Measurements from ENCODE around the gene TIMM17B.

Gene TIMM17B

GRCh38 chrX:48938721-48939425, 41.3 kb upstream of the TIMM17B start:
- Mint-ChIP-seq H3K27ac (peak overlapping the region in 1 of 3 experiments; percentile 2), H3K27me3 (ENCODE audit: low read depth) (no peaks in the 10 kb centered on the region), H3K36me3 (ENCODE audit: low read depth) (peaks cover 40% of the 10 kb centered on the region), H3K4me3 (no peak overlapping the region), H3K9me3 (peaks cover 9% of the 10 kb centered on the region), H3K4me1 (peaks cover 7% of the 10 kb centered on the region)
- TF ChIP-seq, protein P1, sequence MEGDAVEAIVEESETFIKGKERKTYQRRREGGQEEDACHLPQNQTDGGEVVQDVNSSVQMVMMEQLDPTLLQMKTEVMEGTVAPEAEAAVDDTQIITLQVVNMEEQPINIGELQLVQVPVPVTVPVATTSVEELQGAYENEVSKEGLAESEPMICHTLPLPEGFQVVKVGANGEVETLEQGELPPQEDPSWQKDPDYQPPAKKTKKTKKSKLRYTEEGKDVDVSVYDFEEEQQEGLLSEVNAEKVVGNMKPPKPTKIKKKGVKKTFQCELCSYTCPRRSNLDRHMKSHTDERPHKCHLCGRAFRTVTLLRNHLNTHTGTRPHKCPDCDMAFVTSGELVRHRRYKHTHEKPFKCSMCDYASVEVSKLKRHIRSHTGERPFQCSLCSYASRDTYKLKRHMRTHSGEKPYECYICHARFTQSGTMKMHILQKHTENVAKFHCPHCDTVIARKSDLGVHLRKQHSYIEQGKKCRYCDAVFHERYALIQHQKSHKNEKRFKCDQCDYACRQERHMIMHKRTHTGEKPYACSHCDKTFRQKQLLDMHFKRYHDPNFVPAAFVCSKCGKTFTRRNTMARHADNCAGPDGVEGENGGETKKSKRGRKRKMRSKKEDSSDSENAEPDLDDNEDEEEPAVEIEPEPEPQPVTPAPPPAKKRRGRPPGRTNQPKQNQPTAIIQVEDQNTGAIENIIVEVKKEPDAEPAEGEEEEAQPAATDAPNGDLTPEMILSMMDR (IDR thresholded peaks at IDR 0.05; ENCODE audit: unreplicated experiment in 3 of 3): no peak

GRCh38 chrX:48937054-48937907, 39.7 kb upstream of the TIMM17B start:
- Mint-ChIP-seq H3K4me1 (peaks cover 7% of the 10 kb centered on the region), H3K27me3 (ENCODE audit: low read depth) (no peaks in the 10 kb centered on the region), H3K36me3 (ENCODE audit: low read depth) (peaks cover 39% of the 10 kb centered on the region), H3K4me3 (no peak overlapping the region), H3K9me3 (peaks cover 13% of the 10 kb centered on the region), H3K27ac (no peak overlapping the region)
- TF ChIP-seq, protein P1 (IDR thresholded peaks at IDR 0.05; ENCODE audit: unreplicated experiment in 3 of 3): no peak

GRCh38 chrX:48936429-48937053, 39.0 kb upstream of the TIMM17B start:
- TF ChIP-seq, protein P1 (IDR thresholded peaks at IDR 0.05; ENCODE audit: unreplicated experiment in 3 of 3): no peak
- Mint-ChIP-seq H3K36me3 (ENCODE audit: low read depth) (peaks cover 33% of the 10 kb centered on the region), H3K27me3 (ENCODE audit: low read depth) (no peaks in the 10 kb centered on the region), H3K27ac (no peak overlapping the region), H3K9me3 (peaks cover 13% of the 10 kb centered on the region), H3K4me1 (peaks cover 7% of the 10 kb centered on the region), H3K4me3 (no peak overlapping the region)

DNA sequence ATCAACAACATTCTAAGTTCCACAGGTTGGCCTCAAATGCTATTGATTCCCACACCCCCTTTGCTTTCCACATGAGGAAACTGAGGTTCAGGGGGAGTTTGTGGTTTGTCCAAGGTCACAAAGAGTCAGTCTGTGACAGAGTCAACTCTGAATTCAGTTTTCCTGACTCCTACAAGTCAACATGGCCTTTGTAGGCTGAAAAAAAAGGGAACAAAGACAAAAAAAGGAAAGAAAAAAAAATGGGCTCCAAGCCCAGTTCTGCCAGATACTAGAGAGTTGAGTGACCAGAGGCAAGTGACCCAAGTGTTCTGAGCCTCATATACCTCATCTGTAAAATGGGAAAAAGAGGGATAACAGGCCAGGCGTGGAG, 37.7 kb upstream of the TIMM17B start:
- Mint-ChIP-seq H3K4me1 (peaks cover 7% of the 10 kb centered on the region), H3K27ac (no peak overlapping the region), H3K9me3 (peaks cover 13% of the 10 kb centered on the region), H3K4me3 (no peak overlapping the region), H3K36me3 (ENCODE audit: low read depth) (peaks cover 39% of the 10 kb centered on the region), H3K27me3 (ENCODE audit: low read depth) (no peaks in the 10 kb centered on the region)
- TF ChIP-seq, protein P1 (IDR thresholded peaks at IDR 0.05; ENCODE audit: unreplicated experiment in 3 of 3): no peak

DNA sequence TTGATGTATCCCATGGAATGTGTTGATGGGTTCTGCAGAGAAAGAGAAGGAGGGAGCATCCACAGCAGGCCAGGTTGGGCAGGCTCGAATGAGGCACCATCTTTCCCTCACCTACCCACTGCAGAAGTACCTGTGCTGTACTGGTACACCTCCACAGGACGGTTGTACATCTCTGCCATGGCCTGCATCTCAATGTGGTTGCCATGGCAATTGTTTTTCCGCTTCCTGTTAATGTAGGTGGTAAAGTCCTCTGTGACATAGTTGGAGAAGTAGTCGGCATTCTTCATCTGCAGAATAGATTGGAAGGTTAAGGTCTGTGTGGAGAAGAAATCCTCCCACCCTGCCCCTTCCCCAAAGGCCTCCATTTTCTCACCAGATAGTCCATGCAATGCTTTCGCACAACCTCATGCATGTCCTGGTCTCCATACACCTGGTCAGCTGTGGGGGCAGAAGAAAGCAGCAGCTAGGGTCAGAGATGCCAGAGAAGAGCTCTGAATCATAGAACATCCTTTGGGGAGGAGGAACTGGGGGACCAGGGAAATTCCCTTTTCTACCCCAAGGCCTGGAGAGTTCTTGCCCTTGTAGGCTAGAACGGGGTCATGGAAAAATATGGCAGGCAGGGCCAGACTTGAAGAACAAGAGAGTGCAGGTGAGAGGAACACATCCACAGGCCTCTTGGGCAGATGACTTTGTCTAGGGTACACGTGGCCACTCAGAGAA, 37.2 kb upstream of the TIMM17B start:
- Mint-ChIP-seq H3K4me3 (no peak overlapping the region), H3K36me3 (ENCODE audit: low read depth) (peaks cover 43% of the 10 kb centered on the region), H3K4me1 (peaks cover 7% of the 10 kb centered on the region), H3K27ac (no peak overlapping the region), H3K9me3 (peaks cover 15% of the 10 kb centered on the region), H3K27me3 (ENCODE audit: low read depth) (no peaks in the 10 kb centered on the region)
- TF ChIP-seq, protein P1 (IDR thresholded peaks at IDR 0.05; ENCODE audit: unreplicated experiment in 3 of 3): no peak
